ENCODE data around the gene SCAF4. TPM values are rescaled to one million over a fixed set of nuclear protein-coding genes. Genes with fewer than 3 reads are reported as not detected.
"Not testable (repeated sequence)": the region's sequence is repeated elsewhere in the genome, so short reads cannot be mapped to it uniquely, and the experiment has no call there.

SCAF4 gene
- total RNA-seq, 5 donors from 2014 or later (not counting 1 experiment from before 2014, with no cell fraction given), result 57.5 to 71.9 (median 62.4) TPM

- H3K27ac ChIP-seq (ENCODE audit: low read length), result no peak overlapping the region
- no peak overlapping the region for H3K4me3 Mint-ChIP-seq
- no peak for ATAC-seq (replicated peaks in 1 of 4)
- no peak for DNase-seq
- H3K9me3 Mint-ChIP-seq, result no peaks in the 10 kb centered on the region
- peaks cover 29 to 41% (median 35%) of the 10 kb centered on the region in 3 donors for H3K4me1 Mint-ChIP-seq
- WGBS (ENCODE audit: insufficient coverage), result no CpG with 5 or more reads among the region's 6 CpGs
- no peaks in the 10 kb centered on the region for H3K9me3 ChIP-seq
- H3K27ac Mint-ChIP-seq, result no peak overlapping the region
- H3K4me3 ChIP-seq (ENCODE audit: control insufficient read depth in 1 of 2, extremely low read depth in 1 of 2, low read length in 1 of 2), result no peak overlapping the region
- H3K36me3 ChIP-seq (ENCODE audit: control insufficient read depth in 2 of 2, extremely low read depth in 1 of 2, insufficient read depth in 1 of 2, low read length in 1 of 2), result peaks cover 8 to 57% of the 10 kb centered on the region in 2 donors
- peaks cover 50% of the 10 kb centered on the region for H3K36me3 Mint-ChIP-seq
- no peaks in the 10 kb centered on the region for H3K27me3 ChIP-seq (replicated peaks in 1 of 2; ENCODE audit: control insufficient read depth in 2 of 2, extremely low read depth in 1 of 2, insufficient read depth in 2 of 2, low read length in 1 of 2)
- ChIA-PET POLR2A (interaction anchor here in 1 of 2 donors (0.6 to 0.9 kb wide), 2 partner anchors 9 to 13 kb away, joined by 3 to 4 read pairs; no protein-coding TSS in a partner anchor), CTCF (interaction anchor here in 1 of 2 donors (0.6 kb wide), 1 partner anchor 16 kb away, joined by 4 read pairs; no protein-coding TSS in a partner anchor)
- H3K27me3 Mint-ChIP-seq, result no peaks in the 10 kb centered on the region
- H3K4me1 ChIP-seq (ENCODE audit: control insufficient read depth in 1 of 2, extremely low read depth in 1 of 2, insufficient read depth in 2 of 2, low read length in 2 of 2), result peaks cover 4 to 8% of the 10 kb centered on the region in 2 experiments
These were observed 61.8 kb downstream of the SCAF4 start for GRCh38 chr21:31670070-31670469.

- Mint-ChIP-seq H3K36me3 (peaks cover 54% of the 10 kb centered on the region), H3K9me3 (no peaks in the 10 kb centered on the region), H3K4me3 (no peak overlapping the region), H3K27ac (peak overlapping the region; percentile 55 to 67), H3K4me1 (peaks cover 38 to 52% (median 45%) of the 10 kb centered on the region in 3 donors), H3K27me3 (no peaks in the 10 kb centered on the region)
- POLR2A ChIA-PET, result interaction anchor here in 1 of 2 donors (0.7 kb wide), 1 partner anchor 25 kb away, joined by 3 read pairs; no protein-coding TSS in a partner anchor
- Histone ChIP-seq H3K9me3 (no peaks in the 10 kb centered on the region), H3K36me3 (ENCODE audit: control insufficient read depth in 2 of 2, extremely low read depth in 1 of 2, insufficient read depth in 1 of 2, low read length in 1 of 2) (peaks cover 8 to 67% of the 10 kb centered on the region in 2 donors), H3K27ac (ENCODE audit: low read length) (no peak overlapping the region), H3K27me3 (replicated peaks in 1 of 2; ENCODE audit: control insufficient read depth in 2 of 2, extremely low read depth in 1 of 2, insufficient read depth in 2 of 2, low read length in 1 of 2) (no peaks in the 10 kb centered on the region), H3K4me1 (ENCODE audit: control insufficient read depth in 1 of 2, extremely low read depth in 1 of 2, insufficient read depth in 2 of 2, low read length in 2 of 2) (peaks cover 4 to 13% of the 10 kb centered on the region in 2 experiments), H3K4me3 (ENCODE audit: control insufficient read depth in 1 of 2, extremely low read depth in 1 of 2, low read length in 1 of 2) (no peak overlapping the region)
- no CpG with 5 or more reads among the region's 2 CpGs for WGBS (ENCODE audit: insufficient coverage)
- CTCF ChIA-PET, result no interaction called here
- ATAC-seq (replicated peaks in 1 of 4) (no peak), DNase-seq (no peak)
These were observed 63.0 kb downstream of the SCAF4 start for GRCh38 chr21:31668651-31669491.

DNA sequence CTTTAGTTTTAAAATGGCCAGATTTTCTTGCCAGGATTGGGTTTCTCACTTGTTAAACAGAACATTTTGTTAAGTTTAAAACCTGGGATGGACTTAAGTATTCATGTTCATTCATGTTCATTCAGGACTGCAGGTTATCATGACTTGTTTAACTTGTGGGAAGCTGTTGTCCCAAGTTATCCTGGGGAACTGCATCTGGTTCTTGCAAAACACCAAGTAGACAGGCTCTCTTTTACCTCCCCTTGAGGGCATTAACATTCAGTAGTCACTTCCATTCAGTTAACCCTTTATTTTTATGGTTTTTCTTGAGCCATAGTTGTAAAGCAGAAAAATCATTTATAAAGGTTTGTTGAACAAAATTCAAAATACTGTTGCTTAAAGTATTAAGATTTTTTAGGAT, 64.3 kb downstream of the SCAF4 start:
- peaks cover 8 to 71% of the 10 kb centered on the region in 2 donors for H3K36me3 ChIP-seq (ENCODE audit: control insufficient read depth in 2 of 2, extremely low read depth in 1 of 2, insufficient read depth in 1 of 2, low read length in 1 of 2)
- no peaks in the 10 kb centered on the region for H3K9me3 ChIP-seq
- Mint-ChIP-seq H3K9me3 (no peaks in the 10 kb centered on the region), H3K36me3 (peaks cover 55% of the 10 kb centered on the region), H3K27ac (peak overlapping the region in 1 of 2 donors; percentile 73), H3K4me1 (peaks cover 44 to 63% (median 58%) of the 10 kb centered on the region in 3 donors), H3K27me3 (no peaks in the 10 kb centered on the region), H3K4me3 (no peak overlapping the region)
- H3K27ac ChIP-seq (ENCODE audit: low read length), result no peak overlapping the region
- peaks cover 4 to 24% of the 10 kb centered on the region in 2 experiments for H3K4me1 ChIP-seq (ENCODE audit: control insufficient read depth in 1 of 2, extremely low read depth in 1 of 2, insufficient read depth in 2 of 2, low read length in 2 of 2)
- ChIA-PET POLR2A (interaction anchor here in 1 of 2 donors (0.7 kb wide), 1 partner anchor 27 kb away, joined by 3 read pairs; no protein-coding TSS in a partner anchor), CTCF (interaction anchor here in 1 of 2 donors (0.5 kb wide), 1 partner anchor 60 kb away, joined by 3 read pairs; no protein-coding TSS in a partner anchor)
- DNase-seq (no peak), ATAC-seq (replicated peaks in 1 of 4) (no peak)
- H3K4me3 ChIP-seq (ENCODE audit: control insufficient read depth in 1 of 2, extremely low read depth in 1 of 2, low read length in 1 of 2), result no peak overlapping the region
- no peaks in the 10 kb centered on the region for H3K27me3 ChIP-seq (replicated peaks in 1 of 2; ENCODE audit: control insufficient read depth in 2 of 2, extremely low read depth in 1 of 2, insufficient read depth in 2 of 2, low read length in 1 of 2)

GRCh38 chr21:31667132-31667531, 64.8 kb downstream of the SCAF4 start:
- H3K27me3 ChIP-seq (replicated peaks in 1 of 2; ENCODE audit: control insufficient read depth in 2 of 2, extremely low read depth in 1 of 2, insufficient read depth in 2 of 2, low read length in 1 of 2), result no peaks in the 10 kb centered on the region
- H3K9me3 ChIP-seq, result no peaks in the 10 kb centered on the region
- Mint-ChIP-seq H3K4me3 (no peak overlapping the region), H3K4me1 (peaks cover 49 to 66% (median 63%) of the 10 kb centered on the region in 3 donors), H3K9me3 (no peaks in the 10 kb centered on the region), H3K36me3 (peaks cover 52% of the 10 kb centered on the region), H3K27me3 (no peaks in the 10 kb centered on the region), H3K27ac (peak overlapping the region; percentile 73)
- POLR2A ChIA-PET, result interaction anchor here in 1 of 2 donors (0.9 kb wide), 1 partner anchor 9 kb away, joined by 3 read pairs; no protein-coding TSS in a partner anchor
- no peak overlapping the region for H3K4me3 ChIP-seq (ENCODE audit: control insufficient read depth in 1 of 2, extremely low read depth in 1 of 2, low read length in 1 of 2)
- no peak overlapping the region for H3K27ac ChIP-seq (ENCODE audit: low read length)
- CTCF ChIA-PET, result interaction anchor here in 1 of 2 donors (0.5 kb wide), 1 partner anchor 60 kb away, joined by 3 read pairs; no protein-coding TSS in a partner anchor
- peaks cover 4 to 24% of the 10 kb centered on the region in 2 experiments for H3K4me1 ChIP-seq (ENCODE audit: control insufficient read depth in 1 of 2, extremely low read depth in 1 of 2, insufficient read depth in 2 of 2, low read length in 2 of 2)
- no peak for ATAC-seq (replicated peaks in 1 of 4)
- 100% methylated on average over 1 of the region's 5 CpGs for WGBS (ENCODE audit: insufficient coverage)
- DNase-seq, result no peak
- peaks cover 8 to 71% of the 10 kb centered on the region in 2 donors for H3K36me3 ChIP-seq (ENCODE audit: control insufficient read depth in 2 of 2, extremely low read depth in 1 of 2, insufficient read depth in 1 of 2, low read length in 1 of 2)

DNA sequence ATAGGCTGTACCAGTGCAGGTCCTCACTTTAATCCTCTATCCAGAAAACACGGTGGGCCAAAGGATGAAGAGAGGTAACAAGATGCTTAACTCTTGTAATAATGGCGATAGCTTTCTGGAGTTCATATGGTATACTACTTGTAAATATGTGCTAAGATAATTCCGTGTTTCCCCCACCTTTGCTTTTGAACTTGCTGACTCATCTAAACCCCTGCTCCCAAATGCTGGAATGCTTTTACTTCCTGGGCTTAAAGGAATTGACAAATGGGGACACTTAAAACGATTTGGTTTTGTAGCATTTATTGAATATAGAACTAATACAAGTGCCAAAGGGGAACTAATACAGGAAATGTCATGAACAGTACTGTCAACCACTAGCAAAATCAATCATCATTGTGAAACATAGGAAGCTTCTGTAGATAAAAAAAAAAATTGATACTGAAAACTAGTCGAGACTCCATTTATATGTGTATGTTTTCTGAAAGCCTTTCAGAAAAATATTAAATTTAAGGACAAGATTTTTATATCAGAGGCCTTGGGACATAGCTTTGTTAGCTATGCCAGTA, 65.4 kb downstream of the SCAF4 start:
- Mint-ChIP-seq H3K27ac (peak overlapping the region; percentile 73), H3K4me3 (peak overlapping the region in 1 of 3 donors; percentile 37), H3K9me3 (no peaks in the 10 kb centered on the region), H3K36me3 (peaks cover 54% of the 10 kb centered on the region), H3K27me3 (no peaks in the 10 kb centered on the region), H3K4me1 (peaks cover 55 to 72% (median 69%) of the 10 kb centered on the region in 3 donors)
- ATAC-seq (replicated peaks in 1 of 4), result no peak
- Histone ChIP-seq H3K27ac (ENCODE audit: low read length) (no peak overlapping the region), H3K27me3 (replicated peaks in 1 of 2; ENCODE audit: control insufficient read depth in 2 of 2, extremely low read depth in 1 of 2, insufficient read depth in 2 of 2, low read length in 1 of 2) (no peaks in the 10 kb centered on the region), H3K4me1 (ENCODE audit: control insufficient read depth in 1 of 2, extremely low read depth in 1 of 2, insufficient read depth in 2 of 2, low read length in 2 of 2) (peaks cover 4 to 29% of the 10 kb centered on the region in 2 experiments), H3K36me3 (ENCODE audit: control insufficient read depth in 2 of 2, extremely low read depth in 1 of 2, insufficient read depth in 1 of 2, low read length in 1 of 2) (peaks cover 5 to 70% of the 10 kb centered on the region in 2 donors), H3K9me3 (no peaks in the 10 kb centered on the region), H3K4me3 (ENCODE audit: control insufficient read depth in 1 of 2, extremely low read depth in 1 of 2, low read length in 1 of 2) (no peak overlapping the region)
- POLR2A ChIA-PET, result interaction anchor here (0.7 to 0.9 kb wide), 2 partner anchors 9 to 607 kb away, joined by 3 to 13 read pairs; no protein-coding TSS in a partner anchor
- no peak for DNase-seq
- no CpG with 5 or more reads among the region's 5 CpGs for WGBS (ENCODE audit: insufficient coverage)
- CTCF ChIA-PET, result interaction anchor here in 1 of 2 donors (0.7 kb wide), 2 partner anchors 21 to 472 kb away, joined by 4 read pairs; no protein-coding TSS in a partner anchor

- H3K9me3 Mint-ChIP-seq; ATAC-seq (replicated peaks in 1 of 4); H3K27me3 Mint-ChIP-seq; DNase-seq; H3K9me3 ChIP-seq; H3K27me3 ChIP-seq (replicated peaks in 1 of 2; ENCODE audit: control insufficient read depth in 2 of 2, extremely low read depth in 1 of 2, insufficient read depth in 2 of 2, low read length in 1 of 2); H3K4me3 ChIP-seq (ENCODE audit: control insufficient read depth in 1 of 2, extremely low read depth in 1 of 2, low read length in 1 of 2): not testable (repeated sequence)
- ChIA-PET CTCF (interaction anchor here in 1 of 2 donors (0.7 kb wide), 1 partner anchor 472 kb away, joined by 4 read pairs; no protein-coding TSS in a partner anchor), POLR2A (interaction anchor here in 1 of 2 donors (0.7 kb wide), 1 partner anchor 607 kb away, joined by 13 read pairs; no protein-coding TSS in a partner anchor)
- Histone ChIP-seq H3K27ac (ENCODE audit: low read length) (peak overlapping the region; percentile 8), H3K36me3 (ENCODE audit: control insufficient read depth in 2 of 2, extremely low read depth in 1 of 2, insufficient read depth in 1 of 2, low read length in 1 of 2) (peaks cover 4 to 65% of the 10 kb centered on the region in 2 donors), H3K4me1 (ENCODE audit: control insufficient read depth in 1 of 2, extremely low read depth in 1 of 2, insufficient read depth in 2 of 2, low read length in 2 of 2) (peaks cover 9 to 35% of the 10 kb centered on the region in 2 experiments)
- WGBS (ENCODE audit: insufficient coverage), result no CpG with 5 or more reads among the region's 4 CpGs
- Mint-ChIP-seq H3K4me1 (peaks cover 62 to 79% (median 75%) of the 10 kb centered on the region in 3 donors), H3K4me3 (peak overlapping the region in 2 of 3 donors; percentile 44 to 56), H3K36me3 (peaks cover 52% of the 10 kb centered on the region), H3K27ac (peak overlapping the region; percentile 73)
These were observed 66.0 kb downstream of the SCAF4 start for GRCh38 chr21:31665869-31666268.
